HepG2 (cell line): ENCODE measurements around the gene HDGF. TPM values are rescaled to one million over a fixed set of nuclear protein-coding genes. Genes with fewer than 3 reads are reported as not detected.

Source experiments
- CBX2 ChIP-seq, 2 experiments: fragments of 200-600 bp in 1 of 2; sonication (generic); formaldehyde crosslinking in 1 of 2; IDR thresholded peaks; 2 replicates each; pipeline versions ENCODE4 v1.7.0 to v1.8.1; 2018 to 2022; ENCODE audit warnings: low read depth in 2 of 2, low read length in 1 of 2, mild to moderate bottlenecking in 1 of 2, missing genetic modification reagents in 1 of 2
- IRF1 ChIP-seq: sonication (generic); formaldehyde crosslinking; IDR thresholded peaks from 2 replicates; pipeline ENCODE4 v1.4.0; 2020; ENCODE audit warnings: low read depth, mild to moderate bottlenecking, missing genetic modification reagents
- KDM6A ChIP-seq: IDR thresholded peaks from 2 replicates; pipeline ENCODE4 v1.6.1; 2016; ENCODE audit warnings: low read depth
- KLF16 ChIP-seq, 2 experiments: sonication (generic) in 1 of 2; formaldehyde crosslinking in 1 of 2; IDR thresholded peaks; 2 replicates each; pipeline versions ENCODE4 v1.6.1 to v1.8.0; 2016 to 2023; ENCODE audit warnings: missing genetic modification reagents in 2 of 2, missing compliant biosample characterization in 1 of 2
- KMT2A ChIP-seq: sonication (generic); formaldehyde crosslinking; IDR thresholded peaks from 2 replicates; pipeline ENCODE4 v1.4.0; 2020; ENCODE audit warnings: missing genetic modification reagents
- MAX ChIP-seq: IDR thresholded peaks from 2 replicates; pipeline ENCODE4 v1.6.1; 2012; ENCODE audit warnings: inconsistent platforms
- MXI1 ChIP-seq: IDR thresholded peaks from 3 replicates; pipeline ENCODE4 v1.6.1; 2012; ENCODE audit warnings: low read depth, low read length, inconsistent platforms, borderline replicate concordance
- NFAT5 ChIP-seq: sonication (generic); formaldehyde crosslinking; IDR thresholded peaks from 2 replicates; pipeline ENCODE4 v1.4.0; 2020; ENCODE audit warnings: missing genetic modification reagents
- NFIC ChIP-seq: IDR thresholded peaks from 2 replicates; pipeline ENCODE4 v1.6.1; 2012; ENCODE audit warnings: mild to moderate bottlenecking, low read length, inconsistent platforms
- PAXIP1 ChIP-seq: sonication (generic); formaldehyde crosslinking; conservative IDR thresholded peaks from 2 replicates; pipeline ENCODE4 v1.4.0; 2020; ENCODE audit warnings: mild to moderate bottlenecking, missing genetic modification reagents, moderate library complexity
- PRPF4 ChIP-seq: fragments of 200-400 bp; formaldehyde crosslinking; IDR thresholded peaks from 2 replicates; pipeline ENCODE4 v1.6.1; 2016; ENCODE audit warnings: low read length, low read depth; ENCODE audit not compliant: poor library complexity, severe bottlenecking
- SIX4 ChIP-seq: sonication (generic); formaldehyde crosslinking; IDR thresholded peaks from 2 replicates; pipeline ENCODE4 v1.4.0; 2020; ENCODE audit warnings: missing genetic modification reagents
- SP1 ChIP-seq, 2 experiments: fragments of 450-650 bp in 1 of 2; sonication (generic) in 1 of 2; formaldehyde crosslinking in 1 of 2; IDR thresholded peaks; 2 replicates each; pipeline versions ENCODE4 v1.4.0 to v1.6.1; 2016 to 2020; ENCODE audit warnings: missing genetic modification reagents in 1 of 2
- ZBTB7A ChIP-seq: sonication (generic); formaldehyde crosslinking; IDR thresholded peaks from 2 replicates; pipeline ENCODE4 v1.8.0; 2022; ENCODE audit warnings: mild to moderate bottlenecking, missing genetic modification reagents
- ZKSCAN5 ChIP-seq: sonication (generic); formaldehyde crosslinking; IDR thresholded peaks from 2 replicates; pipeline ENCODE4 v1.5.1; 2020; ENCODE audit warnings: mild to moderate bottlenecking, missing genetic modification reagents
- ZNF552 ChIP-seq: sonication (generic); formaldehyde crosslinking; IDR thresholded peaks from 2 replicates; pipeline ENCODE4 v1.9.0; 2022; ENCODE audit warnings: missing genetic modification reagents, mild to moderate bottlenecking, borderline replicate concordance
- ZNF850 ChIP-seq: sonication (generic); formaldehyde crosslinking; conservative IDR thresholded peaks from 2 replicates; pipeline ENCODE4 v1.9.0; 2021; ENCODE audit warnings: mild to moderate bottlenecking, missing genetic modification reagents
- ZSCAN31 ChIP-seq: sonication (generic); formaldehyde crosslinking; IDR thresholded peaks from 2 replicates; pipeline ENCODE4 v1.5.0; 2020; ENCODE audit warnings: low read depth, mild to moderate bottlenecking, missing genetic modification reagents
- polyA plus RNA-seq, 8 experiments: library from polyadenylated mRNA; depleted of rRNA in 3 of 8; stranded (reverse) in 7 of 8; unstranded in 1 of 8; fragments of >200 nt; fragmentation: Illumina TruSeq in 4 of 8; extraction: Trizol in 4 of 8; gene quantifications; 2 replicates each; pipeline versions ENCODE4 v1.2.1 to v1.2.3, GENCODE V29; 2011 to 2016; ENCODE audit warnings: low read depth in 4 of 8, missing spikeins in 1 of 8, mixed read lengths in 1 of 8; ENCODE audit not compliant: insufficient read depth in 1 of 8
- total RNA-seq, 5 experiments: library from RNA; depleted of rRNA; stranded (reverse); fragments of >200 nt; fragmentation: Illumina TruSeq; extraction: Trizol; gene quantifications; 2 replicates each; pipeline ENCODE4 v1.2.3, GENCODE V29; 2016; ENCODE audit warnings: low read depth in 1 of 5

HDGF gene
- total and polyA plus RNA-seq, 2 of the 13 experiments (the other 11 are each of a cell fraction or from before 2014, with no cell fraction given): 156 to 196 TPM

GRCh38 chr1:156705918-156706656 lies 45.4 kb downstream of the HDGF start (continued):
- TF ChIP-seq NFAT5 (CRISPR knock-in tag) (no peak), SIX4 (CRISPR knock-in tag) (peak; percentile 79), KDM6A (CRISPR knock-in tag) (no peak), MAX (0 out of 2 replicates have a peak, but pooled peaks have one; percentile 12), CBX2 (IDR thresholded peaks at IDR 0.05; ENCODE audit: low read depth, low read length) (no peak), CBX2 (CRISPR knock-in tag; IDR thresholded peaks at IDR 0.05; ENCODE audit: low read depth) (no peak), KLF16 (CRISPR knock-in tag; IDR thresholded peaks at IDR 0.05) (no peak), KMT2A (no peak), IRF1 (no peak), MXI1 (0 out of 3 replicates have a peak, but pooled peaks have one; percentile 21), ZSCAN31 (no peak), ZNF552 (CRISPR knock-in tag) (no peak), PAXIP1 (CRISPR knock-in tag) (no peak), ZBTB7A (peak; percentile 47; the same call in 1 of the 2 replicates), SP1 (IDR thresholded peaks at IDR 0.05) (no peak), SP1 (CRISPR knock-in tag; IDR thresholded peaks at IDR 0.05) (no peak), ZNF850 (CRISPR knock-in tag) (no peak), NFIC (no peak), PRPF4 (no peak), ZKSCAN5 (no peak)
